Caco-2 (cell line): ENCODE results near the gene CPAMD8. TPM values are rescaled to one million over a fixed set of nuclear protein-coding genes. Genes with fewer than 3 reads are reported as not detected.

ENCODE experiments used
- BruUV-seq: library from RNA; stranded (reverse); fragments of 400-500 nt; replicated peaks from 2 replicates; lab custom pipeline; 2021; lab: Mats Ljungman, UMichigan
- CTCF ChIA-PET: fragments of 300-600 bp; sonication (Branson Sonifier 250); formaldehyde crosslinking; loops from one replicate; lab custom pipeline; 2022; ENCODE audit warnings: antibody characterized with exemption; lab: Charles Lee
- POLR2A ChIA-PET: fragments of 300-600 bp; sonication (Branson Sonifier 250); formaldehyde crosslinking; loops from one replicate; lab custom pipeline; 2022; ENCODE audit warnings: antibody characterized with exemption; lab: Charles Lee
- DNase-seq, 2 experiments: peaks; one replicate each; pipeline versions ENCODE4 v3.0.0 to v3.0.0-alpha.2; 2020 to 2022
- H3K27me3 ChIP-seq: replicated peaks from 2 replicates; pipeline ENCODE4 v1.6.0; 2011; ENCODE audit warnings: low read length; ENCODE audit not compliant: control insufficient read depth, insufficient read depth
- H3K36me3 ChIP-seq: 2 replicates; pipeline ENCODE4 v1.5.1; 2011; ENCODE audit warnings: low read length; ENCODE audit not compliant: control insufficient read depth, insufficient read depth
- H3K4me1 ChIP-seq: fragments of 250-450 bp; sonication (Bioruptor Pico); 2 replicates; pipeline ENCODE4 v1.5.1; 2020; ENCODE audit warnings: mild to moderate bottlenecking
- H3K4me3 ChIP-seq: 2 replicates; pipeline ENCODE4 v1.5.1; 2011; ENCODE audit warnings: low read depth, mild to moderate bottlenecking, control low read depth, low read length
- H3K9me3 ChIP-seq: fragments of 250-450 bp; sonication (Bioruptor Pico); 2 replicates; pipeline ENCODE4 v1.5.1; 2020; ENCODE audit warnings: mild to moderate bottlenecking, moderate library complexity
- H3K27ac Mint-ChIP-seq: one replicate; pipeline ENCODE4 v1.8.0; 2022; ENCODE audit warnings: mixed read lengths; ENCODE audit not compliant: unreplicated experiment
- H3K27me3 Mint-ChIP-seq: one replicate; pipeline ENCODE4 v1.8.0; 2022; ENCODE audit warnings: mixed read lengths; ENCODE audit not compliant: insufficient read depth, unreplicated experiment
- H3K36me3 Mint-ChIP-seq: one replicate; pipeline ENCODE4 v1.8.0; 2022; ENCODE audit warnings: mild to moderate bottlenecking, mixed read lengths; ENCODE audit not compliant: insufficient read depth, unreplicated experiment
- H3K4me1 Mint-ChIP-seq: one replicate; pipeline ENCODE4 v1.8.0; 2022; ENCODE audit warnings: low read depth, mixed read lengths; ENCODE audit not compliant: unreplicated experiment
- H3K4me3 Mint-ChIP-seq: one replicate; pipeline ENCODE4 v1.8.0; 2022; ENCODE audit warnings: mild to moderate bottlenecking, moderate library complexity, mixed read lengths; ENCODE audit not compliant: unreplicated experiment
- H3K9me3 Mint-ChIP-seq: one replicate; pipeline ENCODE4 v1.8.0; 2022; ENCODE audit warnings: mixed read lengths; ENCODE audit not compliant: unreplicated experiment
- intact Hi-C: fragments of 100-400 bp; cut with micrococcal nuclease; formaldehyde crosslinking; loops from one replicate; pipeline ENCODE4 v1.10.0; 2022; ENCODE audit not compliant: unreplicated experiment
- total RNA-seq: library from RNA; stranded (reverse); gene quantifications from 2 replicates; pipeline ENCODE4 v1.2.3, GENCODE V29; 2022
- TF ChIP-seq, protein P1 (sequence below), 2 experiments: fragments of 200-600 bp in 1 of 2; IDR thresholded peaks; 1 replicate in 1 of 2; 2 replicates in 1 of 2; pipeline versions ENCODE4 v1.5.1 to v1.8.0; 2011 to 2022; ENCODE audit warnings: antibody characterized with exemption in 1 of 2, control low read depth in 1 of 2, inconsistent platforms in 1 of 2, low read depth in 1 of 2, low read length in 1 of 2, mild to moderate bottlenecking in 1 of 2, moderate library complexity in 1 of 2; ENCODE audit not compliant: insufficient read depth in 1 of 2, severe bottlenecking in 1 of 2, unreplicated experiment in 1 of 2

CPAMD8 gene
- total RNA-seq, 1 experiment from 2014 or later: 1.1 TPM

DNA sequence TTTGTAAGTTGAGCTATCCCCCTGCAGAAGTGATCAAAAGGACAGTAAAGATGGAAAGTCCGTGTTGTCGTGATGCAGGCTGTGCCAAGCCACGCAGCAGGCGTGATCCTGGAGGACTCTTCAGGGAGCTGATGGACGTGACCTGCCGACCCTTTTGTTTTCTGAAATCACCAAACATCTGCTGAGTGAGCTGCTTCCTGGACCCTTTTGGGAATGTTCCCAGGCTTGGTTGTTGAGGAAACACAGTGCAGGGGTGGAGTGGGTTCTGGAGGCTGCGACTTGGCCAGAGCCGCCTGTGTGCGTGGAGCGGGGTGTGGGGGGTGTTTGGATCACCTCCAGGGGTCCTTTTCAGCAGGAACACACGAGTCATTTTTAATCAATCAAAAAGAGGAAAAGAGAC, 15.4 kb upstream of the CPAMD8 start:
- Histone ChIP-seq H3K4me3 (no peak overlapping the region), H3K27me3 (no peaks in the 10 kb centered on the region), H3K9me3 (no peaks in the 10 kb centered on the region), H3K4me1 (no peaks in the 10 kb centered on the region), H3K36me3 (no peaks in the 10 kb centered on the region)
- Mint-ChIP-seq H3K27me3 (peaks cover 12% of the 10 kb centered on the region), H3K27ac (no peak overlapping the region), H3K4me1 (no peaks in the 10 kb centered on the region), H3K9me3 (no peaks in the 10 kb centered on the region), H3K4me3 (no peak overlapping the region), H3K36me3 (no peaks in the 10 kb centered on the region)
- BruUV-seq: no TSS peak
- no peak for DNase-seq
- ChIA-PET CTCF (no interaction called here), POLR2A (no interaction called here)
- intact Hi-C loops: no loop called here
- TF ChIP-seq, protein P1, sequence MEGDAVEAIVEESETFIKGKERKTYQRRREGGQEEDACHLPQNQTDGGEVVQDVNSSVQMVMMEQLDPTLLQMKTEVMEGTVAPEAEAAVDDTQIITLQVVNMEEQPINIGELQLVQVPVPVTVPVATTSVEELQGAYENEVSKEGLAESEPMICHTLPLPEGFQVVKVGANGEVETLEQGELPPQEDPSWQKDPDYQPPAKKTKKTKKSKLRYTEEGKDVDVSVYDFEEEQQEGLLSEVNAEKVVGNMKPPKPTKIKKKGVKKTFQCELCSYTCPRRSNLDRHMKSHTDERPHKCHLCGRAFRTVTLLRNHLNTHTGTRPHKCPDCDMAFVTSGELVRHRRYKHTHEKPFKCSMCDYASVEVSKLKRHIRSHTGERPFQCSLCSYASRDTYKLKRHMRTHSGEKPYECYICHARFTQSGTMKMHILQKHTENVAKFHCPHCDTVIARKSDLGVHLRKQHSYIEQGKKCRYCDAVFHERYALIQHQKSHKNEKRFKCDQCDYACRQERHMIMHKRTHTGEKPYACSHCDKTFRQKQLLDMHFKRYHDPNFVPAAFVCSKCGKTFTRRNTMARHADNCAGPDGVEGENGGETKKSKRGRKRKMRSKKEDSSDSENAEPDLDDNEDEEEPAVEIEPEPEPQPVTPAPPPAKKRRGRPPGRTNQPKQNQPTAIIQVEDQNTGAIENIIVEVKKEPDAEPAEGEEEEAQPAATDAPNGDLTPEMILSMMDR (IDR thresholded peaks at IDR 0.05; ENCODE audit: insufficient read depth in 1 of 2, low read depth in 1 of 2, low read length in 1 of 2, severe bottlenecking in 1 of 2, unreplicated experiment in 1 of 2): no peak

GRCh38 chr19:17037966-17038500, 11.4 kb upstream of the CPAMD8 start:
- Mint-ChIP-seq H3K4me1 (no peaks in the 10 kb centered on the region), H3K4me3 (no peak overlapping the region), H3K27ac (no peak overlapping the region), H3K9me3 (no peaks in the 10 kb centered on the region), H3K36me3 (no peaks in the 10 kb centered on the region), H3K27me3 (peaks cover 15% of the 10 kb centered on the region)
- POLR2A ChIA-PET: no interaction called here
- intact Hi-C loops: no loop called here
- Histone ChIP-seq H3K9me3 (no peaks in the 10 kb centered on the region), H3K4me3 (no peak overlapping the region), H3K4me1 (no peaks in the 10 kb centered on the region), H3K27me3 (no peaks in the 10 kb centered on the region), H3K36me3 (no peaks in the 10 kb centered on the region)
- no peak for DNase-seq
- CTCF ChIA-PET: interaction anchor here (0.7 kb wide), 1 partner anchor 256 kb away, joined by 3 read pairs; no protein-coding TSS in a partner anchor
- TF ChIP-seq, protein P1 (IDR thresholded peaks at IDR 0.05; ENCODE audit: insufficient read depth in 1 of 2, low read depth in 1 of 2, low read length in 1 of 2, severe bottlenecking in 1 of 2, unreplicated experiment in 1 of 2): no peak
- no TSS peak for BruUV-seq

GRCh38 chr19:17037184-17037583, 10.6 kb upstream of the CPAMD8 start:
- Mint-ChIP-seq H3K4me1 (no peaks in the 10 kb centered on the region), H3K9me3 (no peaks in the 10 kb centered on the region), H3K36me3 (no peaks in the 10 kb centered on the region), H3K27ac (no peak overlapping the region), H3K27me3 (peaks cover 17% of the 10 kb centered on the region), H3K4me3 (no peak overlapping the region)
- POLR2A ChIA-PET: no interaction called here
- intact Hi-C loops: no loop called here
- CTCF ChIA-PET: no interaction called here
- no TSS peak for BruUV-seq
- TF ChIP-seq, protein P1 (IDR thresholded peaks at IDR 0.05; ENCODE audit: insufficient read depth in 1 of 2, low read depth in 1 of 2, low read length in 1 of 2, severe bottlenecking in 1 of 2, unreplicated experiment in 1 of 2): no peak
- DNase-seq: no peak
- H3K4me1 ChIP-seq: no peaks in the 10 kb centered on the region
- no peaks in the 10 kb centered on the region for H3K9me3 ChIP-seq
- H3K27me3 ChIP-seq: no peaks in the 10 kb centered on the region
- no peak overlapping the region for H3K4me3 ChIP-seq
- H3K36me3 ChIP-seq: no peaks in the 10 kb centered on the region
